H1 (cell line): Measurements from ENCODE around the gene SPSB1.

Source experiments
- CEBPB ChIP-seq: IDR thresholded peaks from 2 replicates; pipeline ENCODE4 v1.6.1; 2012; ENCODE audit warnings: low read depth, low read length
- CTCF ChIP-seq, 3 experiments: IDR thresholded peaks; 1 replicate in 2 of 3; 2 replicates in 1 of 3; pipeline versions ENCODE4 v1.5.1 to v1.6.1; 2011; ENCODE audit warnings: low read length in 3 of 3, mild to moderate bottlenecking in 3 of 3, inconsistent platforms in 2 of 3, low read depth in 1 of 3, moderate library complexity in 1 of 3; ENCODE audit not compliant: insufficient read depth in 1 of 3; ENCODE audit errors: control extremely low read depth in 1 of 3
- POLR2AphosphoS5 ChIP-seq: IDR thresholded peaks from 2 replicates; pipeline ENCODE4 v1.6.1; 2011; ENCODE audit warnings: low read depth, low read length
- RFX5 ChIP-seq: IDR thresholded peaks from 2 replicates; pipeline ENCODE4 v1.6.1; 2011; ENCODE audit warnings: low read depth, low read length, improper control_type of control experiment, borderline replicate concordance
- SAP30 ChIP-seq: fragments of 300-600 bp; sonication (generic); IDR thresholded peaks from 2 replicates; pipeline ENCODE4 v1.7.1; 2012; ENCODE audit warnings: low read length, moderate library complexity, mild to moderate bottlenecking, inconsistent platforms; ENCODE audit not compliant: insufficient read depth, insufficient replicate concordance

- no peak for TF ChIP-seq CTCF (IDR thresholded peaks at IDR 0.05; ENCODE audit: control extremely low read depth in 1 of 3, insufficient read depth in 1 of 3, low read depth in 1 of 3, low read length in 3 of 3)
- no peak for TF ChIP-seq RFX5
- no peak for TF ChIP-seq SAP30
- TF ChIP-seq CEBPB, result no peak
- TF ChIP-seq POLR2AphosphoS5, result no peak
Observed at GRCh38 chr1:9410737-9411297, 118.1 kb downstream of the SPSB1 start.
